Measurements from ENCODE around the gene RPS4Y1.

DNA sequence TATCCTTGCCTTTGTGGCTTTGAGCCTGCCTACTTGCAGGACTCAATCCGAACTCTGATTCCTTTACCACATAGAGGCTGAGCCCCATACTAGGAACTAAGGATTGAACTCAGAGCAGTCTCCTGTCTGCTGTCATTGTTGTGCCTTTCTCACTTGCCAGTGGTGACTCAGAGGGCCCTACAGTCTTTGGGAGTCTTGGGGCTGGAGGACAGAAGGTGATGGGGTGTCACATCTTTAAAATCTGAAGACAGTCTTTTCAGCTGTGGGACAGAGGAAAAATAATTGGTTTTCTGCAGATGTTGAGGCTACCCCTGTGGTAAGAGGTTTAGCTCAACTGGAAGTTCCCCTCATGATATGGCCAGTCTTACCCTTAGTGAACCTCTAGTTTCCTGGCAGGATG, 8.0 kb downstream of the RPS4Y1 start:
- TF ChIP-seq POLR2AphosphoS5 (IDR thresholded peaks at IDR 0.05), result no peak
- TF ChIP-seq CTCF (IDR thresholded peaks at IDR 0.05), result no peak
- no peak for TF ChIP-seq POLR2A (IDR thresholded peaks at IDR 0.05)
- no peak for TF ChIP-seq EP300 (IDR thresholded peaks at IDR 0.05)
